H9 (cell line): ENCODE measurements around the gene GALC. TPM values are rescaled to one million over a fixed set of nuclear protein-coding genes. Genes with fewer than 3 reads are reported as not detected.

Experiments used
- DNase-seq: peaks from one replicate; pipeline ENCODE4 v3.0.0-alpha.2; 2017
- H2AFZ ChIP-seq: one replicate; pipeline ENCODE4 v1.6.1; 2013; ENCODE audit warnings: mild to moderate bottlenecking, low read length, control low read depth, moderate library complexity
- H2AK5ac ChIP-seq: 2 replicates; pipeline ENCODE4 v1.6.1; 2013; ENCODE audit warnings: low read length, control low read depth, mixed read lengths; ENCODE audit not compliant: insufficient read length
- H2BK120ac ChIP-seq: one replicate; pipeline ENCODE4 v1.6.1; 2013; ENCODE audit warnings: low read depth, mild to moderate bottlenecking, low read length, control low read depth, inconsistent platforms; ENCODE audit not compliant: poor library complexity, severe bottlenecking
- H2BK12ac ChIP-seq: 2 replicates; pipeline ENCODE4 v1.6.1; 2013; ENCODE audit warnings: low read length, control low read depth, mixed read lengths, low read depth; ENCODE audit not compliant: insufficient read length
- H2BK15ac ChIP-seq: 2 replicates; pipeline ENCODE4 v1.6.1; 2013; ENCODE audit warnings: low read depth, low read length, control low read depth
- H2BK20ac ChIP-seq: one replicate; pipeline ENCODE4 v1.6.1; 2013; ENCODE audit warnings: low read depth, mild to moderate bottlenecking, low read length, control low read depth, inconsistent platforms; ENCODE audit not compliant: poor library complexity, severe bottlenecking
- H2BK5ac ChIP-seq: 2 replicates; pipeline ENCODE4 v1.6.1; 2013; ENCODE audit warnings: low read length, control low read depth, mixed read lengths; ENCODE audit not compliant: insufficient read length
- H3K14ac ChIP-seq: 2 replicates; pipeline ENCODE4 v1.6.1; 2013; ENCODE audit warnings: low read length, control low read depth; ENCODE audit not compliant: insufficient read depth
- H3K18ac ChIP-seq: 2 replicates; pipeline ENCODE4 v1.6.1; 2013; ENCODE audit warnings: low read depth, mild to moderate bottlenecking, mixed read lengths, low read length, control low read depth; ENCODE audit not compliant: insufficient read length
- H3K23ac ChIP-seq: 2 replicates; pipeline ENCODE4 v1.6.1; 2013; ENCODE audit warnings: low read length, control low read depth, mixed read lengths, low read depth; ENCODE audit not compliant: insufficient read length
- H3K23me2 ChIP-seq: 2 replicates; pipeline ENCODE4 v1.6.1; 2013; ENCODE audit warnings: low read depth, mild to moderate bottlenecking, mixed read lengths, low read length, control low read depth; ENCODE audit not compliant: insufficient read length, poor library complexity, severe bottlenecking
- H3K27ac ChIP-seq: 2 replicates; pipeline ENCODE4 v1.5.1; 2013; ENCODE audit warnings: low read length, control low read depth, mixed read lengths, low read depth; ENCODE audit not compliant: insufficient read length
- H3K27me3 ChIP-seq: 2 replicates; pipeline ENCODE4 v1.6.1; 2013; ENCODE audit warnings: low read length, control low read depth, inconsistent platforms; ENCODE audit not compliant: insufficient read depth
- H3K4ac ChIP-seq: 2 replicates; pipeline ENCODE4 v1.6.1; 2013; ENCODE audit warnings: low read depth, mild to moderate bottlenecking, control low read depth, inconsistent platforms, low read length, moderate library complexity
- H3K4me1 ChIP-seq: 2 replicates; pipeline ENCODE4 v1.6.1; 2013; ENCODE audit warnings: low read length, control low read depth, inconsistent platforms; ENCODE audit not compliant: insufficient read depth
- H3K4me2 ChIP-seq: 2 replicates; pipeline ENCODE4 v1.6.1; 2013; ENCODE audit warnings: low read length, control low read depth, mixed read lengths; ENCODE audit not compliant: insufficient read length, insufficient read depth
- H3K56ac ChIP-seq: 2 replicates; pipeline ENCODE4 v1.6.1; 2013; ENCODE audit warnings: low read depth, mild to moderate bottlenecking, mixed read lengths, low read length, control low read depth; ENCODE audit not compliant: insufficient read length
- H3K79me1 ChIP-seq: 2 replicates; pipeline ENCODE4 v1.6.1; 2013; ENCODE audit warnings: low read depth, mild to moderate bottlenecking, moderate library complexity, low read length, control low read depth, inconsistent platforms; ENCODE audit not compliant: insufficient read depth, poor library complexity, severe bottlenecking
- H3K79me2 ChIP-seq: 2 replicates; pipeline ENCODE4 v1.6.1; 2013; ENCODE audit warnings: low read length, control low read depth, inconsistent platforms; ENCODE audit not compliant: insufficient read depth
- H3K9ac ChIP-seq: 2 replicates; pipeline ENCODE4 v1.6.1; 2013; ENCODE audit warnings: low read length, control low read depth, mixed read lengths; ENCODE audit not compliant: insufficient read length; ENCODE audit errors: extremely low read depth
- H3K9me3 ChIP-seq: one replicate; pipeline ENCODE4 v1.6.1; 2013; ENCODE audit warnings: low read depth, low read length, inconsistent platforms; ENCODE audit not compliant: control insufficient read depth
- H3T11ph ChIP-seq: one replicate; pipeline ENCODE4 v1.6.1; 2013; ENCODE audit warnings: mild to moderate bottlenecking, low read length, control low read depth, inconsistent platforms
- H4K20me1 ChIP-seq: one replicate; pipeline ENCODE4 v1.6.1; 2013; ENCODE audit not compliant: control insufficient read depth, insufficient read length, insufficient read depth
- H4K5ac ChIP-seq: 2 replicates; pipeline ENCODE4 v1.6.1; 2013; ENCODE audit warnings: low read depth, mild to moderate bottlenecking, mixed read lengths, low read length, control low read depth; ENCODE audit not compliant: insufficient read length
- H4K8ac ChIP-seq: replicated peaks from 2 replicates; pipeline ENCODE4 v1.6.1; 2013; ENCODE audit warnings: low read length, control low read depth, mixed read lengths, low read depth; ENCODE audit not compliant: insufficient read length
- H4K91ac ChIP-seq: 2 replicates; pipeline ENCODE4 v1.6.1; 2013; ENCODE audit warnings: low read depth, mild to moderate bottlenecking, moderate library complexity, mixed read lengths, low read length, control low read depth; ENCODE audit not compliant: insufficient read length
- H3K27ac Mint-ChIP-seq, 3 experiments: 2 replicates in 2 of 3; 3 replicates in 1 of 3; pipeline ENCODE4 v1.8.0; 2020 to 2021; ENCODE audit warnings: mixed read lengths in 3 of 3, mild to moderate bottlenecking in 1 of 3, moderate library complexity in 1 of 3
- H3K27me3 Mint-ChIP-seq: 2 replicates; pipeline ENCODE4 v1.8.0; 2021; ENCODE audit warnings: low read depth, mild to moderate bottlenecking, moderate library complexity, mixed read lengths
- H3K36me3 Mint-ChIP-seq, 3 experiments: 2 replicates in 2 of 3; 3 replicates in 1 of 3; pipeline ENCODE4 v1.8.0; 2020 to 2021; ENCODE audit warnings: low read depth in 3 of 3, mixed read lengths in 3 of 3; ENCODE audit not compliant: insufficient read depth in 1 of 3
- H3K4me1 Mint-ChIP-seq, 2 experiments: 2 replicates each; pipeline ENCODE4 v1.8.0; 2020; ENCODE audit warnings: mixed read lengths in 2 of 2
- H3K4me3 Mint-ChIP-seq, 2 experiments: 2 replicates in 1 of 2; 3 replicates in 1 of 2; pipeline ENCODE4 v1.8.0; 2020 to 2021; ENCODE audit warnings: mild to moderate bottlenecking in 2 of 2, mixed read lengths in 2 of 2, moderate library complexity in 1 of 2
- H3K9me3 Mint-ChIP-seq, 2 experiments: 2 replicates in 1 of 2; 3 replicates in 1 of 2; pipeline ENCODE4 v1.8.0; 2020; ENCODE audit warnings: mild to moderate bottlenecking in 2 of 2, mixed read lengths in 2 of 2, moderate library complexity in 1 of 2
- CTCF ChIP-seq: fragments of 200-600 bp; sonication (generic); conservative IDR thresholded peaks from 3 replicates; pipeline ENCODE4 v1.8.0; 2021; ENCODE audit warnings: antibody characterized with exemption, mild to moderate bottlenecking
- WGBS: extraction: QIAGEN DNeasy Blood & Tissue Kit; methylation state at CpG from one replicate; pipeline ENCODE4 v1.1.7; 2013; ENCODE audit warnings: missing lambda C conversion rate, low lambda C conversion rate, mixed read lengths; ENCODE audit not compliant: insufficient read length; ENCODE audit errors: extremely low coverage; 5-methylcytosine and 5-hydroxymethylcytosine counted together
- total RNA-seq: library from RNA; stranded (reverse); gene quantifications from 2 replicates; pipeline ENCODE4 v1.2.1, GENCODE V29; 2021

The GALC gene
- total RNA-seq, 1 experiment from 2014 or later, result 12.4 TPM

- no peak overlapping the region for H2BK20ac ChIP-seq
- H2BK15ac ChIP-seq, result no peak overlapping the region
- Mint-ChIP-seq H3K27ac (peak overlapping the region in 1 of 3 experiments; percentile 27; a peak in 1 of 7 replicates), H3K4me1 (no peaks in the 10 kb centered on the region), H3K4me3 (no peak overlapping the region), H3K36me3 (peaks cover 0 to 4% (median 1%) of the 10 kb centered on the region in 3 experiments; a peak in 2 of 7 replicates), H3K27me3 (no peaks in the 10 kb centered on the region), H3K9me3 (no peaks in the 10 kb centered on the region)
- no peaks in the 10 kb centered on the region for H3K27me3 ChIP-seq
- no peaks in the 10 kb centered on the region for H3K9me3 ChIP-seq
- no peak overlapping the region for H4K91ac ChIP-seq
- H3T11ph ChIP-seq, result no peak overlapping the region
- no peak overlapping the region for H2BK120ac ChIP-seq
- H3K79me1 ChIP-seq, result no peaks in the 10 kb centered on the region
- H3K23me2 ChIP-seq, result no peaks in the 10 kb centered on the region
- H3K4me2 ChIP-seq, result no peak overlapping the region
- H2BK12ac ChIP-seq, result no peak overlapping the region
- no peak for TF ChIP-seq CTCF
- H2BK5ac ChIP-seq, result no peak overlapping the region
- H4K8ac ChIP-seq, result no peak overlapping the region
- H4K20me1 ChIP-seq, result no peaks in the 10 kb centered on the region
- no peak overlapping the region for H3K27ac ChIP-seq
- H3K14ac ChIP-seq, result no peak overlapping the region
- H3K23ac ChIP-seq, result no peak overlapping the region
- no peaks in the 10 kb centered on the region for H3K79me2 ChIP-seq
- DNase-seq, result no peak
- no peak overlapping the region for H2AFZ ChIP-seq
- H4K5ac ChIP-seq, result no peak overlapping the region
- no CpG with 5 or more reads among the region's 3 CpGs for WGBS
- H3K56ac ChIP-seq, result no peak overlapping the region
- H3K4me1 ChIP-seq, result no peaks in the 10 kb centered on the region
- H2AK5ac ChIP-seq, result no peak overlapping the region
- no peak overlapping the region for H3K18ac ChIP-seq
- H3K9ac ChIP-seq, result no peak overlapping the region
- no peak overlapping the region for H3K4ac ChIP-seq
Measured at GRCh38 chr14:87966816-87967215, 26.2 kb downstream of the GALC start.
